Esophagus squamous epithelium (tissue), 5 donors: ENCODE data around the gene DNAJC2. TPM values are rescaled to one million over a fixed set of nuclear protein-coding genes. Genes with fewer than 3 reads are reported as not detected.
"Not testable (repeated sequence)": the region's sequence is repeated elsewhere in the genome, so short reads cannot be mapped to it uniquely, and the experiment has no call there.

Source experiments
- DNase-seq: peaks from one replicate; lab custom pipeline; 2025; lab: John Stamatoyannopoulos, UW
- H3K27ac ChIP-seq, 4 donors: fragments of 200-600 bp; sonication (generic); one replicate each; pipeline ENCODE4 v1.5.1; 2016 to 2019; ENCODE audit warnings: mild to moderate bottlenecking in 1 of 4
- H3K27me3 ChIP-seq, 4 donors: fragments of 200-600 bp; sonication (generic); 1 replicate in 3 of 4; 2 replicates in 1 of 4; pipeline versions ENCODE4 v1.5.1 to v1.6.0; 2017 to 2021; ENCODE audit warnings: antibody characterized with exemption in 1 of 4
- H3K36me3 ChIP-seq, 3 donors: fragments of 200-600 bp; sonication (generic); one replicate each; pipeline ENCODE4 v1.5.1; 2016 to 2019
- H3K4me1 ChIP-seq, 3 donors: fragments of 200-600 bp; sonication (generic); one replicate each; pipeline ENCODE4 v1.5.1; 2017 to 2019
- H3K4me3 ChIP-seq, 4 donors: fragments of 200-600 bp; sonication (generic); 1 replicate in 3 of 4; 2 replicates in 1 of 4; pipeline ENCODE4 v1.5.1; 2016 to 2019; ENCODE audit warnings: mild to moderate bottlenecking in 2 of 4, moderate library complexity in 1 of 4
- H3K9me3 ChIP-seq, 3 donors: fragments of 200-600 bp; sonication (generic); one replicate each; pipeline ENCODE4 v1.5.1; 2016 to 2019
- CTCF ChIP-seq, 6 experiments: fragments of 450-650 bp in 4 of 6; fragments of 200-600 bp in 2 of 6; sonication (generic) in 2 of 6; IDR thresholded peaks; one replicate each; pipeline ENCODE4 v1.5.1; 2016 to 2019; ENCODE audit warnings: antibody characterized with exemption in 6 of 6, mild to moderate bottlenecking in 4 of 6, moderate library complexity in 4 of 6
- POLR2A ChIP-seq, 4 donors: fragments of 450-650 bp; IDR thresholded peaks; one replicate each; pipeline ENCODE4 v1.6.1; 2017; ENCODE audit warnings: antibody characterized with exemption in 4 of 4, mild to moderate bottlenecking in 4 of 4, moderate library complexity in 3 of 4
- WGBS, 2 donors: methylation state at CpG; one replicate each; pipeline ENCODE4 v1.1.5; 2018; 5-methylcytosine and 5-hydroxymethylcytosine counted together
- intact Hi-C: fragments of 100-400 bp; cut with DNase I; formaldehyde crosslinking; loops from one replicate; pipeline ENCODE4 v1.15.0; 2022
- total RNA-seq, 4 donors: library from RNA; depleted of rRNA; stranded (reverse); fragments of >200 nt; gene quantifications; one replicate each; pipeline ENCODE4 v1.1.0, GENCODE V29; 2016
- donor health status: DM: yes; HTN: yes; CAD: no.

The DNAJC2 gene
- total RNA-seq, 4 donors from 2014 or later, result 10.9 to 26.1 (median 17.7) TPM

- Histone ChIP-seq H3K27me3 (peaks cover 0 to 16% (median 0%) of the 10 kb centered on the region in 4 donors), H3K36me3 (no peaks in the 10 kb centered on the region), H3K9me3 (no peaks in the 10 kb centered on the region), H3K4me1 (peaks cover 0 to 7% (median 0%) of the 10 kb centered on the region in 3 donors), H3K4me3 (no peak overlapping the region), H3K27ac (no peak overlapping the region)
- TF ChIP-seq POLR2A (IDR thresholded peaks at IDR 0.05), result no peak
- TF ChIP-seq CTCF (IDR thresholded peaks at IDR 0.05), result no peak
- WGBS, 2 donors, result 48 to 49% methylated on average over 3 of the region's 3 CpGs
- intact Hi-C loops, result no loop called here
- no peak for DNase-seq
Measured at GRCh38 chr7:103292122-103292521, 52.4 kb downstream of the DNAJC2 start.

- H3K4me3 ChIP-seq, H3K36me3 ChIP-seq, intact Hi-C loops, DNase-seq, H3K27ac ChIP-seq, H3K9me3 ChIP-seq: not testable (repeated sequence)
- Histone ChIP-seq H3K27me3 (peaks cover 0 to 18% (median 0%) of the 10 kb centered on the region in 4 donors), H3K4me1 (peaks cover 6 to 22% (median 7%) of the 10 kb centered on the region in 3 donors)
- 38 to 43% methylated on average over 3 of the region's 3 CpGs for WGBS, 2 donors
- TF ChIP-seq CTCF (IDR thresholded peaks at IDR 0.05), result peak in 1 of 6 experiments; percentile 4
Measured at GRCh38 chr7:103282802-103283427, 61.7 kb downstream of the DNAJC2 start.

- 0 to 3% methylated on average over 1 to 8 of the region's 25 CpGs for WGBS, 2 donors
- H3K36me3 ChIP-seq, DNase-seq, H3K9me3 ChIP-seq, intact Hi-C loops: not testable (repeated sequence)
- Histone ChIP-seq H3K4me3 (peak overlapping the region; percentile 37 to 77 (median 56)), H3K27me3 (peaks cover 0 to 18% (median 0%) of the 10 kb centered on the region in 4 donors), H3K4me1 (peaks cover 6 to 22% (median 7%) of the 10 kb centered on the region in 3 donors), H3K27ac (peak overlapping the region in 3 of 4 donors; percentile 11 to 63 (median 62))
Measured at GRCh38 chr7:103280803-103281155, 63.8 kb downstream of the DNAJC2 start.

- H3K9me3 ChIP-seq, H3K36me3 ChIP-seq, intact Hi-C loops: not testable (repeated sequence)
- H3K4me1 ChIP-seq, result peaks cover 6 to 22% (median 7%) of the 10 kb centered on the region in 3 donors
- 0% methylated on average over 7 to 16 of the region's 71 CpGs for WGBS, 2 donors
- H3K27ac ChIP-seq, result peak overlapping the region in 3 of 4 donors; percentile 27 to 63 (median 62)
- peak overlapping the region; percentile 37 to 77 (median 56) for H3K4me3 ChIP-seq
- DNase-seq, result peak; percentile 1
- H3K27me3 ChIP-seq, result peaks cover 0 to 18% (median 0%) of the 10 kb centered on the region in 4 donors
Measured at GRCh38 chr7:103279963-103280802, 64.4 kb downstream of the DNAJC2 start.

GRCh38 chr7:103279636-103279962 is 65.0 kb downstream of the DNAJC2 start:
- Histone ChIP-seq H3K27me3 (peaks cover 0 to 18% (median 0%) of the 10 kb centered on the region in 4 donors), H3K4me1 (peaks cover 6 to 22% (median 7%) of the 10 kb centered on the region in 3 donors), H3K27ac (peak overlapping the region in 3 of 4 donors; percentile 27 to 62 (median 45)), H3K4me3 (peak overlapping the region; percentile 37 to 77 (median 56))
- H3K9me3 ChIP-seq, intact Hi-C loops, H3K36me3 ChIP-seq, DNase-seq: not testable (repeated sequence)
- WGBS, 2 donors, result 0 to 1% methylated on average over 9 of the region's 12 CpGs

- intact Hi-C loops, H3K9me3 ChIP-seq, H3K36me3 ChIP-seq, H3K4me3 ChIP-seq, DNase-seq, H3K27ac ChIP-seq: not testable (repeated sequence)
- WGBS, 2 donors, result 41 to 42% methylated on average over 2 of the region's 2 CpGs
- Histone ChIP-seq H3K4me1 (peaks cover 6 to 22% (median 7%) of the 10 kb centered on the region in 3 donors), H3K27me3 (peaks cover 0 to 18% (median 0%) of the 10 kb centered on the region in 4 donors)
Measured at GRCh38 chr7:103278195-103278594, 66.4 kb downstream of the DNAJC2 start.

- H3K36me3 ChIP-seq, intact Hi-C loops, H3K4me3 ChIP-seq, H3K27me3 ChIP-seq, DNase-seq, H3K4me1 ChIP-seq, H3K9me3 ChIP-seq, H3K27ac ChIP-seq: not testable (repeated sequence)
- 100% methylated on average over 3 of the region's 24 CpGs; no CpG with 5 or more reads in 1 of the 2 donors for WGBS, 2 donors
Measured at GRCh38 chr7:103274867-103275266, 69.7 kb downstream of the DNAJC2 start.

- H3K27me3 ChIP-seq, H3K27ac ChIP-seq, DNase-seq, H3K9me3 ChIP-seq, H3K4me3 ChIP-seq, H3K4me1 ChIP-seq, H3K36me3 ChIP-seq, intact Hi-C loops: not testable (repeated sequence)
- WGBS, 2 donors, result 87 to 89% methylated on average over 6 of the region's 6 CpGs
Measured at GRCh38 chr7:103273374-103273773, 71.2 kb downstream of the DNAJC2 start.

- H3K4me3 ChIP-seq, H3K27me3 ChIP-seq, H3K27ac ChIP-seq, intact Hi-C loops, H3K4me1 ChIP-seq, H3K36me3 ChIP-seq, H3K9me3 ChIP-seq, DNase-seq: not testable (repeated sequence)
- 53 to 63% methylated on average over 2 of the region's 2 CpGs for WGBS, 2 donors
Measured at GRCh38 chr7:103266229-103266628, 78.3 kb downstream of the DNAJC2 start.

GRCh38 chr7:103264054-103264453 is 80.5 kb downstream of the DNAJC2 start:
- 79 to 81% methylated on average over 2 of the region's 2 CpGs for WGBS, 2 donors
- H3K4me1 ChIP-seq, H3K4me3 ChIP-seq, DNase-seq, H3K27me3 ChIP-seq, H3K36me3 ChIP-seq, H3K9me3 ChIP-seq, H3K27ac ChIP-seq, intact Hi-C loops: not testable (repeated sequence)
